Measurements from ENCODE around the gene ZYG11B. TPM values are rescaled to one million over a fixed set of nuclear protein-coding genes. Genes with fewer than 3 reads are reported as not detected.

The ZYG11B gene
- total and polyA plus RNA-seq, 9 of the 15 experiments (the other 6 are each of a cell fraction or from before 2014, with no cell fraction given): 4.9 to 22.2 (median 12.2) TPM

- TF ChIP-seq CBX8 (IDR thresholded peaks at IDR 0.05; ENCODE audit: borderline replicate concordance, extremely low read depth, low read depth, low read length, poor library complexity, severe bottlenecking): no peak
- peak; percentile 80 for TF ChIP-seq KLF1 (tag; IDR thresholded peaks at IDR 0.05)
- peak; percentile 48; the same call in 1 of the 2 replicates for TF ChIP-seq ZBTB12 (CRISPR knock-in tag; IDR thresholded peaks at IDR 0.05)
- no peak for TF ChIP-seq ZNF589 (CRISPR knock-in tag; IDR thresholded peaks at IDR 0.05; ENCODE audit: low read depth)
- no peak for TF ChIP-seq PBX2 (CRISPR knock-in tag; IDR thresholded peaks at IDR 0.05; ENCODE audit: low read depth)
- TF ChIP-seq PBX2 (tag; conservative IDR thresholded peaks at IDR 0.05; ENCODE audit: low read depth): no peak
- no peak for TF ChIP-seq IRF9 (tag; IDR thresholded peaks at IDR 0.05)
- no peak for TF ChIP-seq NEUROD1 (IDR thresholded peaks at IDR 0.05; ENCODE audit: borderline replicate concordance, low read depth, low read length, partially characterized antibody)
- no peak for TF ChIP-seq E2F3 (CRISPR knock-in tag; IDR thresholded peaks at IDR 0.05)
- no peak for TF ChIP-seq STAT5A (IDR thresholded peaks at IDR 0.05; ENCODE audit: borderline replicate concordance, low read length)
- no peak for TF ChIP-seq MIER1 (IDR thresholded peaks at IDR 0.05; ENCODE audit: low read depth)
- TF ChIP-seq ZBTB34 (CRISPR knock-in tag; IDR thresholded peaks at IDR 0.05): no peak
- TF ChIP-seq MCM2 (IDR thresholded peaks at IDR 0.05; ENCODE audit: low read depth): no peak
- TF ChIP-seq BRCA1 (IDR thresholded peaks at IDR 0.05): no peak
- no peak for TF ChIP-seq BRCA1 (CRISPR knock-in tag; IDR thresholded peaks at IDR 0.05)
- TF ChIP-seq RHOXF2B (CRISPR knock-in tag; conservative IDR thresholded peaks at IDR 0.05): no peak
- TF ChIP-seq HDAC8 (tag; IDR thresholded peaks at IDR 0.05): peak; percentile 89
- no peak for TF ChIP-seq POLR2AphosphoS2 (IDR thresholded peaks at IDR 0.05; ENCODE audit: low read length)
- TF ChIP-seq RBBP5 (IDR thresholded peaks at IDR 0.05; ENCODE audit: borderline replicate concordance, insufficient read depth, low read length, poor library complexity, severe bottlenecking): peak; percentile 93
These were observed 116.5 kb downstream of the ZYG11B start, which contains the start of gene ZYG11A (continued) for GRCh38 chr1:52842643-52843310.

Measured in K562 (cell line).